Stimulated activated CD8-positive, alpha-beta memory T cell treated with anti-CD3 and anti-CD28 coated beads, Interleukin-2, amount 100 ng/mL, for 1 hour (primary cell): ENCODE results near the gene BOK.

Experiments used
- DNase-seq, 2 donors: peaks; one replicate each; pipeline ENCODE4 v3.0.0-alpha.2; 2020; ENCODE audit warnings: low read depth in 2 of 2

BOK gene

GRCh38 chr2:241598487-241598886 is 39.9 kb downstream of the BOK start:
- DNase-seq: no peak

GRCh38 chr2:241599615-241600014 is 41.1 kb downstream of the BOK start:
- no peak for DNase-seq

GRCh38 chr2:241601841-241602240 is 43.3 kb downstream of the BOK start:
- no peak for DNase-seq

GRCh38 chr2:241602720-241603119 is 44.2 kb downstream of the BOK start:
- no peak for DNase-seq

- DNase-seq: no peak
These were observed 45.1 kb downstream of the BOK start for GRCh38 chr2:241603686-241604085.

GRCh38 chr2:241606186-241606585 is 47.6 kb downstream of the BOK start:
- DNase-seq: no peak

GRCh38 chr2:241607162-241607885 is 48.8 kb downstream of the BOK start:
- DNase-seq: no peak

- no peak for DNase-seq
These were observed 50.3 kb downstream of the BOK start for GRCh38 chr2:241608881-241609280.

- peak; percentile 76 to 80 for DNase-seq
These were observed 51.6 kb downstream of the BOK start for GRCh38 chr2:241609859-241610793.

GRCh38 chr2:241611062-241611461 is 52.5 kb downstream of the BOK start:
- no peak for DNase-seq

GRCh38 chr2:241612156-241613016 is 53.8 kb downstream of the BOK start:
- no peak for DNase-seq

- DNase-seq: no peak
These were observed 54.7 kb downstream of the BOK start for GRCh38 chr2:241613017-241613780.

GRCh38 chr2:241615041-241615440 is 56.5 kb downstream of the BOK start:
- DNase-seq: no peak

- DNase-seq: no peak
These were observed 57.0 kb downstream of the BOK start for GRCh38 chr2:241615522-241616052.

GRCh38 chr2:241616168-241617125 is 57.9 kb downstream of the BOK start:
- DNase-seq: no peak

GRCh38 chr2:241617431-241618154 is 59.0 kb downstream of the BOK start:
- DNase-seq: no peak

- DNase-seq: no peak
These were observed 59.8 kb downstream of the BOK start for GRCh38 chr2:241618296-241618805.

GRCh38 chr2:241618829-241619228 is 60.3 kb downstream of the BOK start:
- no peak for DNase-seq
